NCI-H146 treated with DMSO at 0.1 percent for 48 hours (cell line): ENCODE measurements around the gene LTBP3.
"Not testable (repeated sequence)": the region's sequence is repeated elsewhere in the genome, so short reads cannot be mapped to it uniquely, and the experiment has no call there.

Experiments
- DNase-seq: peaks from one replicate; lab custom pipeline; 2025; ENCODE audit not compliant: unreplicated experiment; lab: John Stamatoyannopoulos, UW

Gene LTBP3

DNA sequence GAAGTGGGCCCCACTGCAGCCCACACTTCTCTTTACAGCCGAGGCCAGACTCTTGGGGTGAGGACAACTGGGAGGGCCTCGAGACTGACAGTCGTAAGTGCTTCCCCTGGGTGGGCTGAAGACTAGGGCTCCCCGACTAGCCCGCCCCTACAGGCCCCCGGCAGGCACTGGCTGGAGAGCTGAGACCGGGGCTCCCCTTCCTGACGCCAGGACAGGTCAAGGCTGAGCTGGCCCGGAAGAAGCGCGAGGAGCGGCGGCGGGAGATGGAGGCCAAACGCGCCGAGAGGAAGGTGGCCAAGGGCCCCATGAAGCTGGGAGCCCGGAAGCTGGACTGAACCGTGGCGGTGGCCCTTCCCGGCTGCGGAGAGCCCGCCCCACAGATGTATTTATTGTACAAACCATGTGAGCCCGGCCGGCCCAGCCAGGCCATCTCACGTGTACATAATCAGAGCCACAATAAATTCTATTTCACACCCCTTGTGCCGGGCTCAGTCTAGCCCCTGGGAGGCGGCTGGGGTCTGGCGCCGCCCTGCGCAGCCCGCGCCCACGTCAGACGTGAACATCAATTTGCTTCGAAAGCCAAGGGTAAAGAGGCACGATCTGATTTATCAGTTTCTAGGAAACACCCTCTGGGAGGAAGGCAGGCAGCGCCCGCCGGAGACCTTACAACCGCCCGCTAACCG is 19.8 kb downstream of the LTBP3 start:
- no peak for DNase-seq

DNA sequence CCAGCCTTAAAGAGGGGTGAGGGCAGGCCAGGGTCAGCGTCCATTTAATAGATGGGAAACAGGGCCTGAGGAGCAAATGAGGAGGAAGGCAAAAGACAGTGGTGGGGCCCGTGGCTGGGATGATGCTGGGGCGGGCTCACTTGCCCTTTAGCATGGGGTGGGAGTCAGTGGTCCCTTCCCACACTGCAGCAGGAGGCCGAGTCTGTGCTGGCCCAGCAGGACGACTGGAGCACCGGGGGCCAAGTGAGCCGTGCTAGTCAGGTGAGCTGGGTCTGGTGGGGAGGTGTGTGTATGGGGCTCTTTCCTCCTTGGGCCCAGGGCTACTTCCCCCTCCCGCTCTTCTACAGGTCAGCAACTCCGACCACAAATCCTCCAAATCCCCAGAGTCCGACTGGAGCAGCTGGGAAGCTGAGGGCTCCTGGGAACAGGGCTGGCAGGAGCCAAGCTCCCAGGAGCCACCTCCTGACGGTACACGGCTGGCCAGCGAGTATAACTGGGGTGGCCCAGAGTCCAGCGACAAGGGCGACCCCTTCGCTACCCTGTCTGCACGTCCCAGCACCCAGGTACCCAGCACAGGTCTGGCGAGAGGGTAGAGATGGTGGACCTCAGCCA is 20.4 kb downstream of the LTBP3 start:
- no peak for DNase-seq

DNA sequence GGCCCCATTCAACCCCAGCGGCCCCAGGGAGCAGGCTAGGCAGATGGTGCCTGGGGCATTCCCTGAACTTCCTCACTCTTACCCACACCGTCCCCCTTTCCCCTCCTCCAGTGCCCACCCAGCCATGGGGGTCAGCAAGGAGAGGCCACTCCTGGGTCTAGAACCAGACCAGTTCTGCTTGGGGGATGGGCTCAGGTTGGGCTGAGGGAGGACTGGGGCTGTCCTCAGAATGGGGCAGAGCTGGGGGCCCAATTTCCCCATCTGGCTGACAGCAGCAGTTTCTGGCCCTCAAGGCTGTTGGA is 20.9 kb downstream of the LTBP3 start:
- DNase-seq: no peak

DNA sequence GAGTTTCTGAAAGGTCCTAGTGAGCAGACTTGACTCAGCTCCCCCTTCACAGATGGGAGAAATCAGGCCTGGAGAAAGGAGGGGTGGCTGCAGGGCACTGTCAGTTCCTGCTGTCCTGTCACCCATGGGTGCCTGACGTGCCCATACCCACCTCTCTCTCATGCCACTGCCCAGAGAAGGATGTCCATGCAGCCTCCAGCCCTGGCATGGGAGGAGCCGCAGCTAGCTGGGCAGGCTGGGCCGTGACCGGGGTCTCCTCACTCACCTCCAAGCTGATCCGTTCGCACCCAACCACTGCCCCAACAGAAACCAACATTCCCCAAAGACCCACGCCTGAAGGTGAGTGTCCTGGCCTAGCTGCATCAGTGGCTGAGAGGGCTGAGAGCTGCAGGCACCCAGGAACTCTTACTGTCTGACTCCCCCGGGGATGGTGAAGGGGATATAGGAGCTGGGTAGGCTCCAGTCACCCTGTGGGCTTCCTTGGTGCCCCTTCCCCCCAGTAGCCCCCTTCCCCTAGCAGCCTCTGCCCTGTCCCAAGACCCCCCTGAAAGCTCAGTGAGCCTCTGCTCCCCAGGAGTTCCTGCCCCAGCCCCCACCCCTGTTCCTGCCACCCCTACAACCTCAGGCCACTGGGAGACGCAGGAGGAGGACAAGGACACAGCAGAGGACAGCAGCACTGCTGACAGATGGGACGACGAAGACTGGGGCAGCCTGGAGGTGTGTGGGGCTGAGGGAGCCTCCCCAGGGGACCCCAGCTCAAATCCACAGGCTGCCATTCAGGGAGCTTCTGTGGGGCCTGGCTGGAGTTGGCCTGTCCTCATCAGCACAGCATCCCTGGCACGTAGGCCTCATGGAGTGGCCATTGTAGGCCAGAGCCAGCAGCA is 21.5 kb downstream of the LTBP3 start:
- no peak for DNase-seq

DNA sequence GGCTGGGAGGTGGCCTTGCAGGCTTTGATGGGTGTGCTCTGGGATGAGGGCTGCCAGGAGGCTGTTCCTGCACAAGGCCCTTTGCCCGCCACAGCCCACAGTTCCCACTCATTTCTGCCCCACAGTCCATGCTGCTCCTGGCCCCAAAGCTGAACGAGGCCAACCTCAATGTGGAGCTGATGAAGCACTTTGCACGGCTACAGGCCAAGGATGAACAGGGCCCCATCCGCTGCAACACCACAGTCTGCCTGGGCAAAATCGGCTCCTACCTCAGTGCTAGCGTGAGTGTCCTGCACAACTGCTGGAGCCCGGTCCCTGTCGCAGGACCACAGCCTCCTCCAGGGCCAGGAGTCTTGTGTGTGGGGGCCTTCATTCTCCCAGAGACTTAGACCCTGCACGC is 23.1 kb downstream of the LTBP3 start:
- DNase-seq: no peak

DNA sequence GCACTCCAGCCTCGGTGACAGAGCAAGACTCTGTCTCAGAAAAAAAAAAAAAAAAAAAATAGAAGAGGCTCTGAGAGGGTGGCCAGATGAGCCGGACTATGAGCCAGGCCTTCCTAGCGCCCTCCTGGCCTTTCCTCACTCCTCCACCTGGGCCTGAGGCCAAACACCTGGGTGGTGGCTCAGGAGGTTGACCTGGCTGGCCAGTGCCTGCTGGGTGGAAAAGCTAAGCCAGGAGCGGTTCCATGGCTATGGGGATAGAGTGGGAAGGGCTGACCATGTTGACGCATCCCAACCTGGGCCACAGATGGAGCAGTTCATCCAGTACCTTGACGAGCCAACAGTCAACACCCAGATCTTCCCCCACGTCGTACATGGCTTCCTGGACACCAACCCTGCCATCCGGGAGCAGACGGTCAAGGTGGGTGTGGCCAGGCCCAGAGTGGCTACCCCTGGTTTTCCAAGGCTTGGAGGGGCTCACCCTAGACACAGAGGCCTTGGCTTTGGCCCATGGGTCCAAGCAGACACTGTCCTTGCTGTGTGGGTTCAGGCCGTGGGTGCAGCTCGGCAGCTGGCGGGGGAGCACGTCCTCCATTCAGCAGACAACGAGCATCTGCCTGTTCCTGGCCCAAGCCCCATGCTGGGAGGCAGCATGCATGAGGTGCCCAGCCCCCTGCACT is 25.6 kb downstream of the LTBP3 start:
- no peak for DNase-seq

DNA sequence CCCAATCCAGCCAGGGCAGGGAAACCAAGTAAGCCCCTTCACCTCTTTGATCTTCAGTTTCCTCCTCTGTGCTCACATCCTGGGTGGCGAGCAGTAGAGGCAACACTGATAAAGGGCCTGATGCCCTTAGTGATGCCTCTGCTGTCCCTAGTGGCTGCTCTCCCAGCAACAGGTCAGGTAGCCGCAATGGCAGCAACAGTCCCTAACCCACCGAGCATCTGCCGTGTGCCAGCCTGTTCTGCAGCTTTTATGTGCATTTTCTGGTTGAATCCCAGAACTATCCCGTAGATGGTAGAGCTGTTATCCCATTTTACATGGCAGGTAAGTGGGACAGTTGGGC is 28.0 kb downstream of the LTBP3 start:
- no peak for DNase-seq

DNA sequence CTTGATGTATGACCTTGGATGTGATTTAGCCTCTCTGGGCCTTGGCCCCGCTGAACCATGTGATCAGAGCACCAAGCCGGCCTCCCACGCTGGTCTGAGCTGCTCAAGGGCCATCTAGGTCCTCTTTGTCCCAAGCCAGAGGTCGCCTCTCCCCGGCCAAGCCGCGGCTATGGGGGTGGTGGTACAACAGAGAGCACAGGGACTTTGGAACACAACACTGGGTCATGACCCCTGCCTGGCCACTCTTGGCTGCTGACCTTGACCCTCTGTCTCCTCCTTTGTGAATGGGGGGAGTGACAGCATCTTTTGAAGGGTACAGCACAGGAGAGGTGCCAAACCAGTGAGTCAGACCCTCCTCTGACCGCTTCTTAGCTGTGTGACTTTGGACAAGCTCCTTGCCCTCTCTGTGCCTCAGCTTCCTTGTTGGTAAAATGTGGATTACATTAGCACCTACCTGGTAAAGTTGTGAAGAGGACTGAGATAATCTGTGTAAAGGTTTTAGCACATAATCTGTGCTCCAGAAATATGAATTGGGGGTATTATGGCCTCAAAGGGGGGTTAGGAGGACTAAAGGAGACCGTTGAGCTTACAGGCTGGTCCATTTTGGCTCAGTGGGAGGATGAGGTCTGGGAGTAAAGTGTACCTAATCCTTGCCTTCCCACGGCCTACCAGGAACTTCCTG is 28.5 kb downstream of the LTBP3 start:
- no peak for DNase-seq

DNA sequence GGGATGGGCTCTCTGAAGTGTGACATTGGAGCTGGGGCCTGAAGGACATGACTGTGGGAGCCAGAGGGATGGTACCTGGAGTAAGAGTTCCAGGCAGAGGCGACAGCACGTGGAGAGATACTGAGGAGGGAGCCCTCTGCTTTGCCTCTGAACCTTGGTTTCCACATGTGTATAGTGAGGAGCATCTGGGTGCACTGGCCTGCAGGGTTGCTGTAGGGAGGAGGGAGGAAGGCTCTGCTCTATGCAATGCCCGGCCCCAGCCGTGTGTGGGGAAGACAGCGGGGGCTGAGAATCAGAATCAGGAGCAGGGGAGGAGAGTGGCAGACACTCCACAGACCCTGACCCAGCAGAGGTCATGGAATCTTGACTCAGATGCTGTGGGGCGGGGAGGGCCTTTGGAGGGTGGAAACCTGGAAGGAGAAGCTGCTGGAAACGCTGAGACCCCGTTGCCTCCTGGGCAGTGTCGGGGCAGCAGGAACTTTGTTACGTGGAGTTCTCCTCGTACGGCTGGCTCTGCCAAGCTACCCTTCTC is 29.3 kb downstream of the LTBP3 start:
- no peak for DNase-seq

DNA sequence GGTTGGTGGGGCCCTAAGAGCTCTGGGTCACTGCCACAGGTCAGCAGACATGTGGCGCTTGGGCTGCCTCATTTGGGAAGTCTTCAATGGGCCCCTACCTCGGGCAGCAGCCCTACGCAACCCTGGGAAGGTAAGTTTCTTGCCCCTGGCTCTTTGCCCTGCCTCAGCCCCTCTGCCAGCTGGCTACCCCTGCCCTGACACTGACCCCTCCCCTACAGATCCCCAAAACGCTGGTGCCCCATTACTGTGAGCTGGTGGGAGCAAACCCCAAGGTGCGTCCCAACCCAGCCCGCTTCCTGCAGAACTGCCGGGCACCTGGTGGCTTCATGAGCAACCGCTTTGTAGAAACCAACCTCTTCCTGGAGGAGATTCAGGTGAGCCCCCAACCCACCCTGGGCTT is 31.4 kb downstream of the LTBP3 start:
- DNase-seq: no peak

DNA sequence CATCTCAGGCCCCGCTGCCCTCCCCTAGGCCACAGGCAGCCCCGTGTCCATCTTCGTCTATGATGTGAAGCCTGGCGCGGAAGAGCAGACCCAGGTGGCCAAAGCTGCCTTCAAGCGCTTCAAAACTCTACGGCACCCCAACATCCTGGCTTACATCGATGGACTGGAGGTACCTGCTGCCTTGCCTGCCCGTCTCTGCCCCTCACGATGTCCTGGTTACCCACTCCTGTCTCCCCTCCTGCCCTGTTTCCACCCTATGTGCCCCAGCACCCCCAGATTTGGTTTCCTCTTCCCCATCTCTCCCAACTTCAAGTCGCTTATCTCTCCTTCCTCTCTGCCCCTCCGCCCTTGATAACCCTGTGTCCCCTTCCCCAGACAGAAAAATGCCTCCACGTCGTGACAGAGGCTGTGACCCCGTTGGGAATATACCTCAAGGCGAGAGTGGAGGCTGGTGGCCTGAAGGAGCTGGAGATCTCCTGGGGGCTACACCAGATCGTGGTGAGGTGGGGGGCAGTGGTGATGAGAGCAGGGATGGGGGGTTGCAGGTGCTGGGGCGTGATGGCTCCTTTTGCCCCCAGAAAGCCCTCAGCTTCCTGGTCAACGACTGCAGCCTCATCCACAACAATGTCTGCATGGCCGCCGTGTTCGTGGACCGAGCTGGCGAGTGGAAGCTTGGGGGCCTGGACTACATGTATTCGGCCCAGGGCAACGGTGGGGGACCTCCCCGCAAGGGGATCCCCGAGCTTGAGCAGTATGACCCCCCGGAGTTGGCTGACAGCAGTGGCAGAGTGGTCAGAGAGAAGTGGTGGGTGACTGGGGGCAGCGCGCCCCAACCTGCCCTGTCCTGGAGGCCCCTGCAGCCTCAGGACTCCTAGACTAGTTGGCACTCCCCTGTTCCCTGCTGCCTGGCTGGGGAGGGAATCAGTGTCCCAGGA is 32.3 kb downstream of the LTBP3 start:
- no peak for DNase-seq

DNA sequence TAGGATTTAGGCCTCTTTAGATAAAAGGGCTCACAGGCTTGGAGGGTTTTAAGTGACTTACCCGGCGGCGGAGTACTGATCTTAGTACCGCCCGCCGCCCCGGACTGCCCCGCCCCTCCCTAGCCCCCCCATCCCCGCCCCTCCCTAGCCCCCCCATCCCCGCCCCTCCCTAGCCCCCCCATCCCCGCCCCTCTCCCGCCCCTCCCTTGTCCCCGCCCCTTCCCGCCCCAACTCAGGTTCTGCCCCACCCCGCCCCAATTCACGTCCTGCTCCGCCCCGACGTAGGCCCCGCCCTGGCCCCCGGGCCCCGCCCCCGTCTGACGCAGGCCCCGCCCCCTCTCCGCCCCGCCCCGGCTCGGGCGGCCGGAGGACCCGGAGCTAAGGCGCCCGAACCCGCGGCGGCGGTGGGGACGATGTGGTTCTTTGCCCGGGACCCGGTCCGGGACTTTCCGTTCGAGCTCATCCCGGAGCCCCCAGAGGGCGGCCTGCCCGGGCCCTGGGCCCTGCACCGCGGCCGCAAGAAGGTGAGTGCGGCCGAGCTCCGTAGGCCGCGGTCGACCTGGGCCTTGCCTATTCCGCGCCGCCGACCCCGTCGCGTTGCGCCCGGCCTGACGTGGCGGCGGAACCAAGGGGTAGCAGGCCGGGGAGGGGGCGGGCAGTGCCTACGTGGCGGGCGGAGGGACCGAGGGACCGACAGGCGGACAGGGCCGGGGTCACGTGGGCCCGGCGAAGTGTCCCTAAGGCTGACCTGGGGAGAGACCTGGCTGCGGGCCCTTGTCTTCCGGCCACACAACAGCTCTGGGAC is 33.2 kb downstream of the LTBP3 start, which contains the start of gene SCYL1:
SCYL1 (plus strand) TSS at position 343 of the 805 bp plus-strand sequence; CDS start at position 414, 71 bp downstream.
- DNase-seq: no peak

DNA sequence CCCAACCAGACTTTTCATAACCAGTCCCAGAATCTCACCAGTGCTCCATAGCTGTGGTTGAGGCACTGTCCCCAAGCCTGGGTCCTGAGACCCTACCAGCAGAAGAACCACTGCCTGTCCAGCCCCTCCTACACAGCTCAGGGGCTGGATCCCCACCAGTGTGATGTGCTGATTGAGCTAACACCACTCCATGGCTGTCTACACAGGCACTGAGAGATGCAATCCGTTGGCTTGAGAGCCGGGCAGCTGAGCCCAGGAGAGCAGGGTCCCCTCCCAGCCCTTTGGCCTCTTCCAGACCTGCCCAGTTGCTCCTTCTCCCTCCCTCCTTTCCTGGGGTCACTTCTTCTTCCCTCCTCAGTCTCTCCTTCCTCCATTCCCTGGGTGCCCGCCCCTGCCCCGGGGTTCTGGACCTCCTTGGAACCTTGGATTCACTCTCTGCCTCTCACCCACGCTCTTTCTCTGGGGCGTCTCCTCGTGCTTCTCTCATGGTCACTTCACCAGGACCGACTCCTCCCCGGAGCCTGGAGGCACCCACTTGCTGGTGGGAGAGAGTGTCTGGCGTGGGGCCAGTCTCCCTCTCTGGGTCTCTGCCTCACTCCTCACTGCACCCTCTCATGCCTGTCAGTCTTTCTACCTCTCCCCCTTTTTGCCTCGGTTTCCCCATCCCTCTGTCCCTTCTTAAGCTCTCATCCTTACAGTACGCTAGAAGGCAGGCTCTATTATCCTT is 34.0 kb downstream of the LTBP3 start:
- peak; percentile 22 for DNase-seq

DNA sequence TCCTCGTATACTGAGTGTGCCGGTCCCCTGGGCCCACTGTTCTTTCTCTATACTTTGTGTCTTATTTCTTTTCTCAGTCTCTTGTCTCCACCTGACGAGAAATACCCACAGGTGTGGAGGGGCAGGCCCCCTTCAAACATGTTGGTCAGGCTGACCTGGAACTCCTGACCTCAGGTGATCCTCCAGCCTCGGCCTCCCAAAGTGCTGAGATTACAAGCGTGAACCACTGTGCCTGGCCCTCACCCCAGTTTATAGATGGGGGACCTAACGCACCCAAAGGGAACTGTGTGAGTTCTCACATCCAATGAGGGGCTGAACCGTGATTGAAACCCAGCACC is 34.6 kb downstream of the LTBP3 start:
- DNase-seq: not testable (repeated sequence)

DNA sequence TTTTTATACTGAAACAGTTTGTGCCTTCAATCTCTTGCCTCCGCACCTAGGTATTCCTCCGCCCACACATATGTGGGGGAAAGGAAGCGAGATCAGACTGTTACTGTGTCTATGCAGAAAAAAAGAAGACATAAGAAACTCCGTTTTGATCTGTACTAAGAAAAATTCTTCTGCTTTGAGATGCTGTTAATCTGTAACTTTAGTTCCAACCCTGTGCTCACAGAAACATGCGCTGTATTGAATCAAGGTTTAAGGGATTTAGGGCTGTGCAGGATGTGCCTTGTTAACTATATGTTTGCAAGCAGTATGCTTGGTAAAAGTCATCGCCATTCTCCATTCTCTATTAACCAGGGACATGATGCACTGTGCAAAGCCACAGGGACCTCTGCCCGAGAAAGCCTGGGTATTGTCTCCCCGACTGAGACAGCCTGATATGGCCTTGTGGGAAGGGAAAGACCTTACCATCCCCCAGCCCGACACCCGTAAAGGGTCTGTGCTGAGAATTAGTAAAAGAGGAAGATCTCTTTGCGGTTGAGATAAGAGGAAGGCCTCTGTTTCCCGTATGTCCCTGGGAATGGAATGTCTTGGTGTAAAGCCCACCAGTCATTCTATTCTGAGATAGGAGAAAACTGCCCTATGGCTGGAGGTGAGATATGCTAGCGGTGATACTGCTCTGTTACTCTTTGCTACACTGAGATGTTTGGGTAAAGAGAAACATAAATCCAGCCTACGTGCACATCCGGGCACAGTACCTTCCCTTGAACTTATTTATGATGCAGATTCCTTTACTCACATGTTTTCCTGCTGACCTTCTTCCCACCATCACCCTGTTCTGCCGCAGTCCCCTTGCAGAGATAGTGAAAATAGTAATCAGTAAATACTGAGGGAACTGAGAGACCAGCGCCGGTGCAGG is 35.2 kb downstream of the LTBP3 start:
- not testable (repeated sequence) for DNase-seq

DNA sequence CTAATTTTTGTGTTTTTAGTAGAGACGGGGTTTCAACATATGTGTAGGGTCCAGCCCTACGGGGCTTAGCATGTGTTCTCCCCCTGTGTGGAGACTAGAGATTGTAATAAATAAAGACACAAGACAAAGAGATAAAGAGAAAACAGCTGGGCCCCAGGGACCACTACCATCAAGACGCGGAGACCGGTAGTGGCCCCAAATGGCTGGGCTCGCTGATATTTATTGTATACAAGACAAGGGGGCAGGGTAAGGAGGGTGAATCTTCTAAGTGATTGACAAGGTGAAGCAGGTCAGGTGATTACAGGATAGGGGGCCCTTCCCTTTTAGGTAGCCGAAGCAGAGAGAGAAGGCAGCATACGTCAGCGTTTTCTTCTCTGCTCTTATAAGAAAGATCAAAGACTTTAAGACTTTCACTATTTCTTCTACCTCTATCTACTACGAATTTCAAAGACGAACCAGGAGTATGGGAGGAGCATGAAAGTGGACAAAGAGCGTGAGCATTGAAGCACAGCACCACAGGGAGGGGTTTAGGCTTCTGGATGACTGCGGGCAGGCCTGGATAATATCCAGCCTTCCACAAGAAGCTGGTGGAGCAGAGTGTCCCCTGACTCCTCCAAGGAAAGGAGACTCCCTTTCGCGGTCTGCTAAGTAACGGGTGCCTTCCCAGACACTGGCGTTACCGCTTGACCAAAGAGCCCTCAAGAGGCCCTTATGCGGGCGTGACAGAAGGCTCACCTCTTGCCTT is 36.2 kb downstream of the LTBP3 start:
- not testable (repeated sequence) for DNase-seq
